GM11168 (cell line): ENCODE results near the gene TICRR.

Experiments used
- in situ Hi-C: fragments of 300-500 bp; cut with MboI; formaldehyde crosslinking; loops from one replicate; pipeline ENCODE4 v1.12.0; 2022; ENCODE audit warnings: low sequenced_read_pairs; ENCODE audit not compliant: unreplicated experiment

TICRR gene

DNA sequence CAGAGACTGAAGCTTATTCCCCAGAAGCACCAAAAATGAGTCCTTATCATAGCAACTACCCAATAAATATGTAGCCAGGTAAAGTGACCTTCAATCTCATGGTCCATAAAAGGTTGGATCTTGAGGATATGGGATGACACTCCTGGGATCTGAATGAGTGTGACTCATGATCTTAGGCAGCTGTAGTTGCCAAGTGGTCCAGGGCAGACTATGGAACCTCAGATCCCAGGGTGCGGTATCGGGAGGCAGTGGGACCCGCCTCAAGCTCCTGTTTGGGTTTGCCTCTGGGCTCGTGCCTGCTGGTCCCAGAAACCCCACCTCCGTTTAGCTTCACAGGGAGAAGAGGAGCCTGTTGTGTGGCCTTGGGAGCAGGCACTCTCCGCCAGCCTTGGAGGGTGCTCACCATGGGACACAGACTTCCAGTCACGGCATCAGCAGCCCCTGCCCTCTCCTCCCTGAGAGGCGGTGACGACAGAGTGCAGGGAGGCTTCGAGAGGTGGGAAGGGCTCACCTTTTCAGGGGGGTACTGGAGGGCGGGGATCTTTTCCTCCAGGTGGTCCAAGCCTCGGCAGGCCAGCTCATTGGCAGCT is 95.8 kb downstream of the TICRR start:
- in situ Hi-C loops = no loop called here

DNA sequence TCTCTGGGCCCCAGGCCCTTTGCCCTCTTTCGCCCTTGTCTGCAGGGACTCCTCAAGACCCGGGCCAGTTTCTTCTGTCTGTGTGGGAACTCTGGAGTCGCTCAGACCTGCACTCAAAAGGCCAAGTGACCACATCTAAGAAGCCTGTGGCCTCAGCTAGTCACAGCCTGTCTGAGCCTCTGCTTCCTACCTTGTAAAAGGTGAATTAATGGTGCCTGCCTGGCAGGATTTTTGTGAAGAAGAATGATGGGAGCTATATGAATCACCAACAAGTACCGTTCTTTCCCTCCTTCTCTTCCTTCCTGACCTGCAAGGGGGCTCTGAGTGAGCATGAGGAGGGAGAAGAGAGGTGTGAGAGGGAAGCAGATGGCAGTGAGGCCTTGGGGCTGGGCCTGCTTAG is 96.4 kb downstream of the TICRR start:
- in situ Hi-C loops = no loop called here

DNA sequence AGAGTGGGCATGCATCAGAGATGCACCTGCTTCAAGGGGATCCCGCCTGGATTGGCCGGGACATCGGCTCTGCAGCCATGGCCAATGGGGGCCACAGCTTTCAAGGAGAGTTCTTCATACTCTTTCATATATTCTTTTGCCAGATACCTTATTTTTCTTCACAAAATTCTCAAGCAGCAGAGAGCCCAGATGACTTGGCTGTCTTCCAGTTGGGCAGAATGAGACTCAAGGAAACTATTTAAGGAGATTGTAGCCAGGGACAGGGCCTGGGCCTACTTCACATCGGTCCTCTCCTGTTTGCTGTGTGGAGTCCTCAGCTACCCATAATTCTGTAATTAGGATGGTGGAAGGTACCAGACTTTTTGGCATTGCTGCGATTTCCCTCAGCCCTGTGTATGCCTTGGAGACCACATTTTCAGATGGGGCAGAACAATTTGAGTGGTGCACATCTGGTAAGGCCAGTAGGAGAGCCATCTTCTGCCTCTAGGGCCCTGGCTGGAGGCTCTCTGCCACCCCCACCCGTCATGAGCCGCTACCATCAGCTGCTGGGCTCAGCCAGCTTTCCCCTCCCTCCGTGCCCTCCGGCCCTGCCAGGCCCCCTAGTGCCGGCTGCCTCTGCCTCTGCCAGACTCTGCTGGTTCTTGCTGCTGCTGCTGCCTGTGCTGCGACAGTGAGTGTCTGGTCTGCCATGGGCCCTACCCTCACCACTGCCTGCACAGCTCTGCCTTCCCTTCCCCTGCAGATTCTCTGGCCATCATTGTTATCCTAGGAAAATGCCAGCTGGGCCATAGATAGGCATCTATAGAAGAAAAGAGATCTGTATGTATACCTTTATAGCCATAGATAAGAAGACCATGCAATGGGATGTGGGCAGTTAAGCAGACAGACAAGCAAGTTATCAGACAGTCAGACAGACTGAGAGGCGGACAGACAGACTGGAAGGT is 97.2 kb downstream of the TICRR start:
- in situ Hi-C loops = no loop called here

DNA sequence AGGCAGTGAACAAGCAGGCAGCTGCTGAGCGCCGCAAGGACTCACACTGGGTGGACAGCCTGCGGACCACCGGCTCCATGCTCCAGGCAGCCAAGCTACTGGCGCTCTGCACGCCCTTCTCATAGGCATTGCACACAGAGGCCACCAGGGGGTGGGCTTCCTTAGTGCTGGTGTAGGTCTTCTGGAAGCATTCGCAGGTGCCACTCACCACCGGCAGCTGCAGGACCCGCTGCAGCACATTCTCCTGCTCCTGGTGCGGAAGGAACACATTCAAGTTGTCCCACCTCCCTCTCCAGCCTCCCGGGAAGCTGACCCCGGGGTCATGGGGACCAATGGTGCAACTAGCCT is 97.9 kb downstream of the TICRR start:
- in situ Hi-C loops = no loop called here

DNA sequence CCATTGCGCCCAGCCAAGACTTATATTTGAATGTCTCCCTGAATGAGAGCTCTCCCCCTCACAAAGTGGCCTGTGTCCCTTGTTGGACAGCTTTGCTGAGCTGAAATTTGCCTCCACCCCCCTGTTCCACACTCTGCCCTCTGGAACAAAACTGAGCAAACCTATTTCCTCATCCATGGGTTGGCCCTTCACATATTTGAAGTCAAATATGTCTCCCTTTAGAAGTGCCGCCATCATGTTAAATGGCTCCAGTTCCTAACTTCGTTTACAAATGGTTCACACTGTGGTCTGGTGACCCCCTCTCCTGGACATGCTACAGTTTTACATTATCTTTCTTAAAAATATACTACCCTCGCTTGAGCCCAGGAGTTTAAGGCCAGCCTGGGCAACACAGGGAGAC is 99.3 kb downstream of the TICRR start:
- in situ Hi-C loops = no loop called here

DNA sequence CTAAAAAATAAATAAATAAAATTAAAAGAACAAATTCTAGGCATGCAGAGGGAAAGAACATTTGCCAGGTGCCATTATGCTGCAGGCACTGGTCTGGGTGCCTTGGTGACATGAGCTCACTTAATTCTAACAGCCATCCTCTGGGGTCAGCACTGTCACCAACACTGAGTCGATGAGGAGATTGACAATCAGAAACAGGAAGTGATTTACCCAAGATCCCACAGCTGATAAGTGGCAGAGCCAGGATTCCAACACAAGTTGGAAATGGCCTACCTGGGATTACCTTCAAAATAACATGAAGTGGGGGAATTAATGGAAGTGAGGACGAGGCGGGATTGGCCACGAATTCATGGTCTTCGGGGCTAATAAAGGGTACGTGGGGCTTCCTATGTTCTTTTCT is 100.3 kb downstream of the TICRR start:
- in situ Hi-C loops = no loop called here

DNA sequence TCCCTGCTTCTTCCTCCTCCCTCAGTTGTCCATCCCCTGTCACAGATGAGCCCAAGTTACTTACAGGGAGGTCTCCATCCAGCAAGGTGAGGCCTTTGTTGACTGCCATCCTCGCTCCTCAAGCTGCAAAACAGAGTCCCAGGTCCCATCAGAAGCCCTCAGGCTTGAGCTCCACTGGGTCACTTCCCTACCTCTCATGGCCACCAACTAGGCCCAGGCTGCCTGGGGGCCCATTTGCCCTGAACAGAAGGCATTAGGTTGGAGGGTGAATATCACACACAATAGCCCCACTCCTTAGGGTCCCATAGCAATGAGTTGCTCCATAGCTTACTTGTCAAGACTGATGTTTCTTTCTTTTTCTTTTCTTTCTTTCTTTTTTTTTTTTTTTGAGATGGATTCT is 102.1 kb downstream of the TICRR start:
- in situ Hi-C loops = no loop called here
